ENCODE measurements around the gene COMMD10. TPM values are rescaled to one million over a fixed set of nuclear protein-coding genes. Genes with fewer than 3 reads are reported as not detected.

Gene COMMD10
- total and polyA plus RNA-seq, 2 of the 8 experiments (the other 6 are each of a cell fraction or from before 2014, with no cell fraction given): 16.5 to 43.4 TPM

DNA sequence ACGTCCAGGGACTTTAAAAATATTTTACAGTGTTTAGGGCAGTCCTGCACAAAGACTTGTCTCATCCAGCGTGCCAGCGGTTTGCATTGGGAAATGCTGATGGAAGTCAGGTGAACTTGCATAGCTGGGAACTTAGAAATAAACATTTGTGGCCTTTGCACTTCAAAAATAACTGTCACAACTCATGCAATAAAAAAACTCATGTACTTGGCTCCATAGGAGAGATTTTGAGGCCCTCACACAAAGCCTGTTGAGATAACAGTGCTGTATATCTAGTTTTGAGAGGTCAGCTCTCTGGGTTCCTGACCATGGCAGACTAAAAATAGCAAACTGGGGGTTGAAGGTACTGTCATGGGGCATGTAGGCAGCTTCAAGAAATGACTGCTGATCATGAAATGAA is 5.5 kb downstream of the COMMD10 start:
- no peak overlapping the region for H3K27ac ChIP-seq (ENCODE audit: low read depth, low read length)
- H3K36me3 ChIP-seq (ENCODE audit: control insufficient read depth in 2 of 4, insufficient read depth in 4 of 4, low read length in 3 of 4): peaks cover 2 to 41% (median 17%) of the 10 kb centered on the region in 4 experiments; a peak in 7 of 8 replicates
- POLR2A ChIA-PET (ENCODE audit: partially characterized antibody): no interaction called here
- TF ChIP-seq JUND (IDR thresholded peaks at IDR 0.05; ENCODE audit: low read length): no peak
- TF ChIP-seq BCL11A (IDR thresholded peaks at IDR 0.05; ENCODE audit: low read depth in 2 of 2, low read length in 2 of 2): no peak
- no peak for TF ChIP-seq TEAD4 (IDR thresholded peaks at IDR 0.05; ENCODE audit: low read depth, low read length)
- no peak for TF ChIP-seq CBX5 (IDR thresholded peaks at IDR 0.05; ENCODE audit: low read depth, low read length)
- TF ChIP-seq RFX5 (IDR thresholded peaks at IDR 0.05; ENCODE audit: borderline replicate concordance, low read depth, low read length): no peak
- no peak for TF ChIP-seq CTBP2 (IDR thresholded peaks at IDR 0.05; ENCODE audit: borderline replicate concordance, insufficient read depth, insufficient read length, low read length)
- no peak for TF ChIP-seq SP4 (IDR thresholded peaks at IDR 0.05; ENCODE audit: low read length)
- no peak for TF ChIP-seq NRF1 (IDR thresholded peaks at IDR 0.05; ENCODE audit: low read depth, low read length)
- no peak for TF ChIP-seq EP300 (IDR thresholded peaks at IDR 0.05; ENCODE audit: borderline replicate concordance in 1 of 2, low read depth in 2 of 2, low read length in 2 of 2)
- TF ChIP-seq, protein P1, sequence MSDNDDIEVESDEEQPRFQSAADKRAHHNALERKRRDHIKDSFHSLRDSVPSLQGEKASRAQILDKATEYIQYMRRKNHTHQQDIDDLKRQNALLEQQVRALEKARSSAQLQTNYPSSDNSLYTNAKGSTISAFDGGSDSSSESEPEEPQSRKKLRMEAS (IDR thresholded peaks at IDR 0.05): no peak
- no peak for TF ChIP-seq JUN (IDR thresholded peaks at IDR 0.05; ENCODE audit: low read depth, low read length)
- no peak for TF ChIP-seq TAF7 (optimal IDR thresholded peaks at IDR 0.05; ENCODE audit: borderline replicate concordance, low read depth, low read length)
- TF ChIP-seq TAF1 (IDR thresholded peaks at IDR 0.05; ENCODE audit: low read depth, low read length): no peak
- TF ChIP-seq GABPA (IDR thresholded peaks at IDR 0.05; ENCODE audit: borderline replicate concordance, insufficient read depth, low read length): no peak

More for the DNA sequence above, 5.5 kb downstream of the COMMD10 start:
- DNase-seq (ENCODE audit: low read depth in 1 of 2, low spot score in 2 of 2) (no peak), FAIRE-seq (no peak)
- H2BK12ac ChIP-seq (ENCODE audit: low read depth, low read length): no peak overlapping the region
- H2AFZ ChIP-seq (ENCODE audit: low read length): no peak overlapping the region
- WGBS, 2 experiments (ENCODE audit: extremely low coverage in 1 of 2, insufficient coverage in 1 of 2, insufficient read length in 1 of 2, insufficient replicate concordance in 2 of 2, low coverage in 1 of 2, low lambda C conversion rate in 2 of 2, missing lambda C conversion rate in 1 of 2): 83% methylated on average over 3 of the region's 3 CpGs; no CpG with 5 or more reads in 1 of the 2 experiments
- CTCF ChIA-PET (ENCODE audit: partially characterized antibody): no interaction called here
- no peaks in the 10 kb centered on the region for H3K79me1 ChIP-seq (ENCODE audit: low read depth, low read length)
- H3K9ac ChIP-seq (replicated peaks in 1 of 4; ENCODE audit: extremely low read depth in 1 of 4, low read depth in 3 of 4, low read length in 3 of 4): no peak overlapping the region
- no peak overlapping the region for H3K4me3 ChIP-seq (ENCODE audit: extremely low read depth in 1 of 4, insufficient read depth in 2 of 4, low read depth in 3 of 4, low read length in 4 of 4)
- H4K8ac ChIP-seq (ENCODE audit: extremely low read depth, insufficient read depth, low read length): no peak overlapping the region
- H2BK20ac ChIP-seq (ENCODE audit: low read length): no peak overlapping the region
- H2AK5ac ChIP-seq (ENCODE audit: low read depth, low read length): no peak overlapping the region
- peaks cover 0 to 2% of the 10 kb centered on the region in 2 experiments for H4K20me1 ChIP-seq (replicated peaks in 1 of 2; ENCODE audit: control insufficient read depth in 1 of 2, insufficient read depth in 2 of 2, low read length in 2 of 2)
- no peak overlapping the region for H3K14ac ChIP-seq (ENCODE audit: insufficient read length)
- H3K4me1 ChIP-seq (replicated peaks in 1 of 4; ENCODE audit: control insufficient read depth in 3 of 4, insufficient read depth in 4 of 4, low read length in 3 of 4): no peaks in the 10 kb centered on the region
- no peak overlapping the region for H2BK15ac ChIP-seq (ENCODE audit: low read length)
- H3K23ac ChIP-seq (ENCODE audit: insufficient read length): no peak overlapping the region
- H3K79me2 ChIP-seq (ENCODE audit: control insufficient read depth in 1 of 2, insufficient read depth in 2 of 2, low read length in 2 of 2): peaks cover 0 to 32% of the 10 kb centered on the region in 2 experiments; a peak in 3 of 4 replicates
- H3K4me2 ChIP-seq (ENCODE audit: insufficient read depth in 1 of 2, low read depth in 2 of 2, low read length in 2 of 2): no peak overlapping the region
- no peak overlapping the region for H4K5ac ChIP-seq (ENCODE audit: insufficient read length, low read depth, low read length)
- H2BK5ac ChIP-seq (ENCODE audit: low read depth, low read length): no peak overlapping the region
- no peaks in the 10 kb centered on the region for H3K9me3 ChIP-seq (ENCODE audit: insufficient read depth in 2 of 2, low read depth in 1 of 2, low read length in 1 of 2)
- no peak overlapping the region for H4K91ac ChIP-seq (replicated peaks; ENCODE audit: insufficient read length, low read length)
- H3K56ac ChIP-seq (replicated peaks; ENCODE audit: insufficient read length, low read depth, low read length): no peak overlapping the region
- no peaks in the 10 kb centered on the region for H3K27me3 ChIP-seq (replicated peaks in 1 of 4; ENCODE audit: control insufficient read depth in 3 of 4, extremely low read depth in 1 of 4, insufficient read depth in 3 of 4, low read length in 3 of 4)
- no peak overlapping the region for H3K4ac ChIP-seq (replicated peaks; ENCODE audit: insufficient read length, low read depth, low read length)
- no peak overlapping the region for H2BK120ac ChIP-seq (replicated peaks; ENCODE audit: low read depth, low read length)
- H3K18ac ChIP-seq (ENCODE audit: extremely low read depth, low read length): no peak overlapping the region
- no peaks in the 10 kb centered on the region; the same call in 1 of the 2 replicates for H3K23me2 ChIP-seq (ENCODE audit: low read depth, low read length)

Measured in H1 (cell line).